ENCODE results near the gene STAMBP.
"Not testable (repeated sequence)": the region's sequence is repeated elsewhere in the genome, so short reads cannot be mapped to it uniquely, and the experiment has no call there.

The STAMBP gene

DNA sequence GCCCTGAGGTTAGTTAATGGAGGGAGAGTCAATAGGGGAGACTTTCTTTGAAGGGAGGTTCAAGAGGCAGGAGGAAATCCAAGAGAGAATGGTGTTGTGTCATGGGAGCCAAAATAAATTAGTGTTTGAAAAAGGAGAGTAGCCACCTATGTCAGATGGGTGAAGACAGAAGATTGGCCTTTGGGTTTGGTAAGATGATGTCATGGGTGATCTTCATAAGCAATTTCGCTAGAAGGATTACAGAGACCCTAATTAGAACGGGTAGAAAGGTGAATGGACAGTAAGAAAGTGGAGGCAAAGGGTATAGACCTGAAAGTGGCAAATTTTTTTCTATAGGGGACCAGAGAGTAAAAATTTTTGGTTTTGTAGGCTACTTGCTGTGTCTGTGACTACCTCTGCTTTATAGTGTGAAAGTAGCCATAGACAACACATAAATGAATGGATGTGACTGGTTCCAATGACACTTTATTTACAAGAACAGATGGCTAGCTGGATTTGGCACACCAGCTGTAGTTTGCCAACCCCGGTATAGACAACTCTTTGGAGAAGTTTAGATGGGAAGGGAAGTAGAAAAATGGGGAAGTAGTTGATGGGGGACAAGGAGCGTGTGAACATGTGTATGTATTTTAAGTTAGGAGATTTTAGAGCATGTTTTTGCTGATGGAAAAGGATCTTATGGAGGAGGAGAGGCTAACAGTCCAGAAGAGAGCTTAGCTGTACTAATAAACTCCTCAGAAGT is 9.3 kb downstream of the STAMBP start:
- no peak for DNase-seq (ENCODE audit: low read depth in 2 of 2)

DNA sequence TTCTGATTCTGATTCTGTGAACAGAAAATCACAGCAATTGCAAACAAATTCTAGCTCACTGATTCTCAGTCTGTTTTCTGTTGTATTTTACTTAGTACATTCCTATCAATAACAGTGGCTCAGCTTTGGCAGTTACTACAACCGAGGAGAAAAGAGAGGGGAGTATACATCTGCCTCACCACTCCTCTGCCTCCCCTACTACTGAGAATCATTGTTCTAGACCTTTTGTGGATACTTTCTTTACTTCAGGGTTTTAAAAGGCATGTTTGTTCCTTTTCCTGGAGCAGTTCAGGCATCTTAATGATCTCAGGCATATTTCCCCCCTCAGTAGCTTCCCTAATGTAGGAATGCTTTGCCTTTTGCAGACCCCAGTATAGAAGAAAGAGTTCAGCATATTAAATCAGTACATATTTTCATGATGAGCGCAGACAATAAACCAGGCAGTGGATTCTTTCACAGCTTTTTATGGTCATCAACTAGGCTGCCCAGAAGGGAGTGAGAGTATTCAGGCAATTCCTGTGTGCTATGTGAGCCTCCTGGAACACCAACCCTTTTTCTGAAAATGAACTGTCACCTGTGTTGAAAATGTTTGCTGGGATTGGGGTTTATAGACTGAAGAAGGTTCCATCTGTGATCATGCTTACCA is 10.3 kb downstream of the STAMBP start:
- DNase-seq (ENCODE audit: low read depth in 2 of 2): peak; percentile 48 to 54

DNA sequence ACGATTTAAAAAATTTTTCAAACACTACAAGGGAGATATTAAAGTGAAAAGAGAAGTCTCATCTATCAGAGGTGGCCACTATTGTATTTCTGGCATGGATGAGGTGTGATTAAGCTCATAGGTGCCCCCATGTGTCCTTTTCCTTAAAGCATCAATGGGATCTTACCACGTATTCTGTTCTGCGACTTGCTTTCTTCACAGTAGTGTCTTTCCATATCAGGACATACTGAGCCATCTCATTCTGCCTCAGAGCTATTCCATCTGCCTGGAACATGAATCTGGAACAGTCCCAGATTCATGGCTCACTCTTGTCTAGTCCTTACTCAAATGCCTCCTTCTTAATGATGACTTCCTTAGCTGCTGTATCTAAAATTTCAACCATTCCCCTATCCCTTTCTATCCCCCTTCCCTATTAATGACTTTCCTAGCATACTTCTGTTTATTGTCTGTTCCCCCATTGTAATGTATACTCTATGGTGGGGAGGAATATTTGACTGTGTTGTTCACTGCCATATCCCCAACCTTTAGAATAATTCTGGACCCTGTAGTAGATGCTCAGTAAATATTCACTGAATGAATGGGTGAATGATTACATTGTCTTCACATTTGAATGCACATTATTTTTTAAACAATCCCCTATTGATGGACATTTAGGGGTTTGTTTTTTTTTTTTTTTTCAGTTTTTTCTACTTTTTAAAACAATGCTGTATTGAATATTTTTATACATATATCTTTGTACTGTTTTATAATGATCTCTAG is 11.1 kb downstream of the STAMBP start:
- DNase-seq (ENCODE audit: low read depth in 2 of 2): no peak

DNA sequence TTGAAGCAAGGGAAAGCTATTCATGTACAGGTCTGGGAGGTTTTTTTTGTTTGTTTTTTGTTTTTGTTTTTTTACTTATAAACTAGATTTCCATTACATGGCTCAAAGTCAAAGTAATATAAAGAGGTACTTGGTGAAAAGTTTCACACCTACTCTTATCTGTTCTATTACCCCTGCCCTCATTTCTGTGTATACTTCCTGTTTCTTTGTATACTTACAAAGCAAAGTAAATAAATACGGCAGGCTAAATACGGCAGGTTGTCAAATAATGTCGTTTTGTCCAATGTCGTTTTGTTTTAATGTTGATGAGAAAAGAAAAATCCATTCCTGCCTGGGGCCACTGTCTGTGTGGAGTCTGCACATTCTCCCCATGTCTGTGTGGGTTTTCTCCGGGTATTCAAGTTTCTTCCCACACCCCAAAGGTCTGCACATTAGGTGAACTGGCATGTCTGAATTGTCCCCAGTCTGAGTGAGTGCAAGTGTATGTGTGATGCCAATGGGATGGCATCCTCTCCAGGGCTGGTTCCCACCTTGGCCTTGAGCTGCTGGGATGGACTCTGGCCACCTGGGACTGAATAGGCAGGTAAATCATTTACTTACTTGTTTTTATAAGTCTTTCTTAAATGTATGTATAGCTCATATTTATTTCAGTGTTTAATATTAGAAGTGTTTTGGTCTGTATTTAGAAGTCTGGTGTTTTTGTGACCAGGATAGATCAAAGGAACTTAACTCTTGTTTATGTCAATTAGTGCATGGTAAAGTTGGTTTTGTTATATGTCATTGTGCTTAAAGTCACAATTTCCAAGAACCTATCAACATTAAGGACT is 13.4 kb downstream of the STAMBP start:
- DNase-seq (ENCODE audit: low read depth in 2 of 2): no peak

DNA sequence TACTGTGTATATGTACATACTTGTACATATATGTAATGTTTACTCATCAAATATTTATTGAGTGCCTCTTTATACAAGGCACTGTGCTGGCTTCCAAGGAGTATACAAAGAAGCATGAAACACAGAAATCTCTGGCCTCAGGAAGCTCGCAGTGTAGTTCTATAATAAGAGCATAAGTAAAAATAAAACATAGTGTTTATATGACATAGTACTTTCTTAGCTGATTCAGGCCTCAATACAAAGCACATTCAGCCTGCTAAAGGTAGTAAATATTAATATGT is 13.9 kb downstream of the STAMBP start:
- no peak for DNase-seq (ENCODE audit: low read depth in 2 of 2)

DNA sequence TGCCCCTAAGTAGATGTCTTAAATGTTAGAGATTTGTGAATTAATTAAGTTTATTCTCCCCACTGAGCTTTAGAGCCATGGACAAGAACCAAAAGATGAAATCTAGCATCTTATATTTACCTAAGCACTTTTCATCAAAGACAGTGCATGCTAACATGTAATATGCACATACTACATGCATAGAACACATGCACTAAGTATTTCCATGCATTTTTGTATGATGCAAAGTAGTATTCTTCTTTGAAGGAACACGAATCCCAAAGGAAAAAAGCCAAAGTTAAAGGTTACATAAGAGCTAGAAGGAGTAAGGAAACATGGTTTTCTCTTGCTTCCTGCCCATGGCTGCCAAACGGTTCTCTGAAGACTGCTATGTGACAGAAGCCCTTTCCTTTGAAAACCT is 15.3 kb downstream of the STAMBP start:
- no peak for DNase-seq (ENCODE audit: low read depth in 2 of 2)

DNA sequence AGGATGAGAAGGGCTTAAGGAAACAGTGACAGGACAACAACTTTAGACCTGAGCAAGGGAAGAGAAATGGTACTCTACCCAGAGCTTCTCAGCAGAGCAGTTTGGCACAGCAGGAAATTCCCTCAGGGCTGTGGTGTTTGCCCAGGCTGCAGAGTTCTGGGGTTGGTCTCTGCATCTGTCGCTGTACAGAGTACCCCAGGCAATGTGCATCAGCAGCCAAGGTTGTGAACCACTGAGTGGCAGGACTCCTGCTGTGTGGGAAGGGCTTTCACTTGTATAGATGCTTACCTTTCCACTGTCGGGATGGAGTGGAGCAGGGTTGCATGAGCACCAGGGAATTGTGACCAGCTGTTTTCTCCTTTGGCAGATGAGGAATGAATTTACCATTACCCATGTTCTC is 21.2 kb downstream of the STAMBP start:
- DNase-seq (ENCODE audit: low read depth in 2 of 2): no peak

DNA sequence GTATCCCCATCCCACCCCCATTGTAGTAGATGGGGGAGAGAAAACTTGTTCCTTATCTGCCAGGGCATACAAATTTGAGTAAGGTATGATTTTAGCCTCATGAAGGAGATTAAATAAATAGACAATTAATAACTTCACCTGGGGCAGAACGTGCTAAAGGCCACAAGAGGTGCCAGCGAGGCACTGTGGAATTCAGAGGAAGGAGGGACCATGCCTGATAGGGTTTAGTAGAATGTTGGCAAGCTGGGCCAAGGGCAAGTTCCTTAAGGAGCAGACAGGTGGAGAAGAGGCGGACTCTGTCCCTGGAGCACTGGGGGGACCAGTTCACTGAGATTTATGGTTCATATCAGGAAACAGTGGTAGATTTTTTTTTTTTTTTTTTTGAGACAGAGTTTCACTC is 22.5 kb downstream of the STAMBP start:
- DNase-seq (ENCODE audit: low read depth in 2 of 2): no peak

DNA sequence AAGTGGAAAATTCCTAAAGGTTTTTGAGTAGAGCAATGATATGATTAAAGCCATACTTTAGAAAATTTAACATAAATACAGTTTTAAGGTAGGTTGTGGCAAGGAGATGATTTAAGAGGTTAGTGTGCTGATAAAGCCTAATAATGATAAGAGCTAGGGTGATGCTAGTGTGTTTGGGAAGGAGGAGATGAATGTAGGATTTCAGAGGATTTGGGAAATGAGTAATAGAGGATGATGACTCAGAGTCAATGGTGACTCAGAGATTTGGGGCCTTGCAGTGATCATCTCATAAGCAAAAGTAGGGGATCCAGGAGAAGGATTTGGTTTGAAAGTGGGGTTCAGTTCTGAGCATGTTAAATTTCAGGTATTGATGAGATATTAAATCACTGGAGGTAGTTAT is 23.3 kb downstream of the STAMBP start:
- peak; percentile 46 to 48 for DNase-seq (ENCODE audit: low read depth in 2 of 2)

DNA sequence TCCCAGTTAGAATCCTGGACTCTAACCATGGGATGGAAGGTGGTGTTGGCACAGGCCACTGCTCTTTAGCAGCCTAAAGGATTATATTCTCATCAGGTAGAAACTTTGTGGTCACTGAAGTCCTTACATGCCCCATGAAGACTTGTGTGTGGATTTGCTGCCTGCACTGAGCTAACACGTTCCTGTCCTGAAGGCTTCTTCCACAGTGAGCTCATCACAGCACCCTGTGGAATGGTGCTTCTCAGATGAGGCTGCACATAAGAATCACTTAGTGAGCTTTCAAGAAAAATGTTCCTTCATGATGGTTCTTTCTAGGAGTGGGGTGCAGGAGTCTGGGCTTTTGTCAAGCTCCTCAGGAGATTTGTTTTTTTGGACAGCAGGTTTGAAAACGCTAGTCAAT is 26.8 kb downstream of the STAMBP start:
- DNase-seq (ENCODE audit: low read depth in 2 of 2): no peak

DNA sequence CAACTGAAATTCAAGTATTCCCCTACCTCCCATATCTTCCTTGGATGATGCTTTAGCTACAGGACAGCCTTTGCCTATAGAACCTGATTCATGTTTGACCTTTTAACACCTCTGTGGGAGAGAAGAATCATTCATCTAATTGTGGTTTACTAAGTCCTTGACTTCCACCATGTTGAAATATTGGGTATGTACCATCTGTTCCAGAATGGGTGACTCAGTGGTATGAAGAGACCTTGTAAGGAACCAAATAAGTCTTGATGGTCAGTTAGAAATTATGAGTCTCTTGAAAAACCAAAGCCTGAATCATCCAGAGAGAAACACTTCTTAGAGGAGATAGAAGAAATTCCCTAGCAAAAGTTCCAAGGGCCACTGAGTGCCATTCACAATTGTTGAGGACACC is 27.5 kb downstream of the STAMBP start:
- peak; percentile 90 to 92 for DNase-seq (ENCODE audit: low read depth in 2 of 2)

DNA sequence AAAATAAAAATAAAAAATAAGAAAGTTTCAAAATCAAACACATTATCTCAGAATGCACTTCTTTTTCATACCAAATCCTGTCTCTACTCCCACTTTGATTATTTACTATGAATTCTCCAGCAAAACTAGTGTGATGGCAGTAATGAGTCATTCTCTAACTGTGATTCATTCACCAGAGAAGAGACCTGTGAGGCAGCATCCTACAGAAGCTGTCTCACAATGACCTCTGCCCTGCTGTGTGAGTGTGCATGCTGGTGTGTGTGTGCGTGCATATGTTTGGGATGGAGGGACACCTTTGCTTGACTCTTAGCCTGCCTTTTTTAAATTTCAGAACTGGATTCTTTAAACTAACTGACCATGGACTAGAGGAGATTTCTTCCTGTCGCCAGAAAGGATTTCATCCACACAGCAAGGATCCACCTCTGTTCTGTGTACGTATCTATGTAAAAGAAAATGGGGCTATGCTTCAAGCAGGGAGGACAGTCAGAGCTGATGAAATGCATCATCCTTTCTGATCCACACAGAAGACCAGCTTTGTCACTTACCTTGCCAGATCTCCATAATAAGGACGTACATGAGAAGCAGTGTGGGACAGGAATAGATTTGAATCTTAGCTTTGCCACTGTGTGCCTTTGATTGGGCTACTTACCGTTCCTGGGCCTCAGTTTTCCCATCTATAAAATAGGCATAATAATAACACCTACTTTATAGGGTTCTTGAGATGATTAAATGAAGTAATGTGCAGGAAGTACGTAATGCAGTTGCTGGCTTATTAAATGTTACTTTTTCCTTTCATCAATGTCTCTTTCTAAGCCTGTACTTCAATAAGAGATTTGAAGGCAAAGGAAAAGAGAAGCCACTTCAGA is 31.2 kb downstream of the STAMBP start:
- peak; percentile 60 to 63 for DNase-seq (ENCODE audit: low read depth in 2 of 2)

DNA sequence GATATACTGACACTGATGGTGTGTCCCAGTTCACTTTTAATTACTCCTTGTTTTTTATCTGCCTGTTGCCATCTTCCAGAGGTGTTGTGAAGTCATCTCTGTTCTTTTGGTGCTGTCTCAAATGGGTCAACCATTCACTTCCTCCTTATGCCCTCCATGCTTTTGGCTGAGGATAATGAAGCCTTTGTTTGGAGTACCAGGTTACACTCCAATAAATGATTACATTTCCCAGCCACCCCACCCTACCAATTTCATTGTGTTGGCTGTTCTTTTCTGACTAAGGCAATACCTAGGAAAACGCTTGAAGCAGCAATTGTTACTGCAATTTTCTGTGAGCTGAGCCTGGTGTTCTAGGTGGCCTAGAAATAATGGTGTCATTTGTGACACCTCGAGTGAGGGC is 34.2 kb downstream of the STAMBP start:
- DNase-seq (ENCODE audit: low read depth in 2 of 2): no peak

DNA sequence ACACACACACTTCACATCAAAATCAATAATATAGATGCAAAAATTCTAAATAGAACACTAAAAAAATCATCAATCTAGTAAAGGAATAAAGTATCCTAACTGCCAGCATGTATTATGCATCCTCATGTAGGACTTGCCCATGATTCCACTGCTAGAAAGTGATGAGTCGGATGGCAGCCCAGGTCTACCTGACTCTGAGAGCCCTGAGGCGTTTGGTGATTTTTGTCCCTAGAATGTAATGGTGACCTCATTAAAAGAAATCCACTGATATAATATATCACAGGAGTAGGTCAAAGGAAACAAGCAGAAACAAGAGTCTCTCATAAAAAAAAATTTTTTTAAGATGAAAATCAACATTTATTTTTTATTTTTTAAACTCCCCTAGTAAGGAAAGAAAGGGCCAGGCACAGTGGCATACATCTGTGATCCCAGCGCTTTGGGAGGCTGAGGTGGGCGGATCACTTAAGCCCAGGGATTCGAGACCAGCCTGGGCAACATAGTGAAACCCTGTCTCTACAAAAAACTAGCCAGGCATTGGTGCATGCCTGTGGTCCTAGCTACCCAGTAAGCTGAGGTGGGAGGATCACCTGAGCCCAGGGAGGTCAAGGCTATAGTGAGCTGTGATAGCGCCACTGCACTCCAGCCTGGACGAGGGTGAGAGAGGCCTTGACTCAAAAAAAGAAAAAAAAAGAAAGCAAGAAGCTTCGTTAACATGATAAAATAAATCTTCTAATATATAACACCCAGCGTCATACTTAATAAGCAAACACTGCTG is 39.6 kb downstream of the STAMBP start:
- no peak for DNase-seq (ENCODE audit: low read depth in 2 of 2)

DNA sequence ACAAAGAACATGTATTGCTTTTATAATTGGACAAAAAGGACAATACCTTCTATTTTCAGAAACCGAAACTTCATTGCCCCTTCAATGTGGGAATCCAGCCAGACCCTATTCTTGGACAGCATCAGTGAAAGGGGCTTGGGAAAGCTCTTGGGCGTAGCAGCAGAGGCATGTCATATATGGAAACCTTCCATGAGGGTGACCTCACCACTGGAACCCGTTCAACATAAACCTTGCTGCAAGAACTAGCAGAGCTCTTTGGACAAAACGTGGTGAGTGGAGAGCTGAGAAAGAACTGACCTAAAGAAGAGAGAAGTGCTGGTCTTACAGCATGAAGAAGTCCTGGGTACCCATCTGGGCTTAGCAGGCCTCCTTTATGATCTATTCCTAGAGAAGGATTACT is 41.3 kb downstream of the STAMBP start:
- peak; percentile 49 to 57 for DNase-seq (ENCODE audit: low read depth in 2 of 2)

DNA sequence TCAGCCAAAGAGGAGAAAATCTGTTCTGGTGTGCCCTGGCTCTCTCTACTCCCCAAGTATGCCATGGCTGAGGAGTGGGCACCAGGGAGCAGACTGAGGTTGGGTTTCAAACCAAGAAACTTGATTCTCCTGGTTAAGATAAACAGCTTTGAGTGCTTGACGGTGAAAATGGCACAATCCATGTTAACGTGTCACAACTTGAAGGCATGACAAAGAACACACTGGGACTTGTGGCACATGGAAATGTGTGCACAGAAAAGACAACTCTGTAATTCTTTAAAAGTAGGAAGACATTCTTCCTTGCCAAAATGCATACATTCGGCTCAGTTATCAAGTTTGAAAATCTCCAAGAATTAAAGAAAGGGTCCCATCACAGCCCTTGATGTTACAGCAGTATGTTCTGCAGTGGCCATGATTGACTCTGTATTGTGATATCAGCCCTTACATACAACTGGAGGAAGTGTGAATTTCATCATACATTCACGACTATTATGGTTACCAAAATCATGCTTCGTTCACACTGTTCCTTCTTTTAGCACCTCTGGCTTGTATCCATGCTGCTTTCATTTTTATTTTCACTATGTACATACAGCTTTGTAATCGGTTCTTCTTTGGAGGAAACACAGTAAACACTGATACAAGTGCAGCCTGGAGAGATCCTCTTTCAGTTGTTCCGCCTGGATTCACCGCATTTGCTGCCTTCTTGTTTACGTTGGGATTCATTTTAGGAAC is 48.5 kb downstream of the STAMBP start:
- no peak for DNase-seq (ENCODE audit: low read depth in 2 of 2)

DNA sequence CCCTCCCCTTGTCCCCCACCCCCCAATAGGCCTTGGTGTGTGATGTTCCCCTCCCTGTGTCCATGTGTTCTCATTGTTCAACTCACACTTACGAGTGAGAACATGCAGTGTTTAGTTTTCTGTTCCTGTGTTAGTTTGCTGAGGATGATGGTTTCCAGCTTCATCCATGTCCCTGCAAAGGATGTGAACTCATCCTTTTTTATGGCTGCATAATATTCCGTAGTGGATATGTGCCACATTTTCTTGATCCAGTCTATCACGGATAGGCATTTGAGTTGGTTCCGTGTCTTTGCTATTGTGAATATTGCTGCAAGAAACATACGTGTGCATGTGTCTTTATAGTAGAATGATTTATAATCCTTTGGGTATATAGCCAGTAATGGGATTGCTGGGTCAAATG is 49.2 kb downstream of the STAMBP start:
- DNase-seq (ENCODE audit: low read depth in 2 of 2): not testable (repeated sequence)

DNA sequence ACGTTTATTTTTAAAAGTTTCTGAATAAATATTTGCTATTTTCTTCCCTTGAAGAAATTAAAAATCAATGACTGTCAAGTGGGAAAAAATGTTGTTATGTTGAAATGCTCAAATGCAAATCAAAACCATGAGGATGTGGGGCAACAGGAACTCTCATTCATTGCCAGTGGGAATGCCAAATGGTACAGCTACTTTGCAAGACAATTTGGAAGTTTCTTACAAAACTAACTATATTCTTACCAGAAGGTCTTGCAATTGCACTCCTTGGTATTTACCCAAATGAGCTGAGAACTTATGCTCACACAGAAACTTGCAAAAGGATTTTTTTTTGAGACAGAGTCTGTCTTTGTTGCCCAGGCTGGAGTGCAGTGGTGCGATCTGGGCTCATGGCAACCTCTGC is 56.6 kb downstream of the STAMBP start:
- no peak for DNase-seq (ENCODE audit: low read depth in 2 of 2)

DNA sequence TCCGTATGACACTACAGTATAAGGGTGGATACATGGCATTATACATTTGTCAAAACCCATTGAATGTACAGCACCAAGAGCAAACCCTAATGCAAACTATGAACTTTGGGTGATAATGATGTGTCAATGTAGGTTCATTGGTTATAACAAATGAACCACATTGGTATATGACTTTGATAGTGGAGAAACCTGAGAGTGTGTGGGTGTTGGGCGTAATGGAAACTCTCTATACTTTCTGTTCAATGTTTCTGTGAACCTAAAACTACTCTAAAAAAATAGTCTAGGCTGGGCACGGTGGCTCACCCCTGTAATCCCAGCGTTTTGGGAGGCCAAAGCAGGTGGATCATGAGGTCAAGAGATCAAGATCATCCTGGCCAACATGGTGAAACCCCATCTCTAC is 57.6 kb downstream of the STAMBP start:
- no peak for DNase-seq (ENCODE audit: low read depth in 2 of 2)
